ENCODE data around the gene SGSM1. TPM values are rescaled to one million over a fixed set of nuclear protein-coding genes. Genes with fewer than 3 reads are reported as not detected.

Gene SGSM1
- total RNA-seq, 4 donors from 2014 or later: 3.5 to 6.1 (median 4.4) TPM

- DNase-seq (ENCODE audit: low spot score in 2 of 2): no peak
These were observed 163.7 kb downstream of the SGSM1 start for GRCh38 chr22:24969560-24970301.

GRCh38 chr22:24972369-24972768, 166.4 kb downstream of the SGSM1 start:
- 90 to 94% methylated on average over 2 of the region's 2 CpGs for WGBS, 2 donors
- TF ChIP-seq POLR2A (IDR thresholded peaks at IDR 0.05): no peak
- TF ChIP-seq CTCF (IDR thresholded peaks at IDR 0.05): no peak
- DNase-seq (ENCODE audit: low spot score in 2 of 2): no peak
- intact Hi-C loops (cut with DNase I; ENCODE audit: low total_unique reads): no loop called here
- no peak overlapping the region for H3K4me3 ChIP-seq (ENCODE audit: low read depth, poor library complexity, severe bottlenecking)

More at GRCh38 chr22:24969560-24970301, 163.7 kb downstream of the SGSM1 start:
- no peak for TF ChIP-seq CTCF (IDR thresholded peaks at IDR 0.05)
- no peak for TF ChIP-seq POLR2A (IDR thresholded peaks at IDR 0.05)
- H3K4me3 ChIP-seq (ENCODE audit: low read depth, poor library complexity, severe bottlenecking): no peak overlapping the region
- 37 to 40% methylated on average over 12 of the region's 12 CpGs for WGBS, 2 donors
- intact Hi-C loops (cut with DNase I; ENCODE audit: low total_unique reads): no loop called here

- no peak for DNase-seq (ENCODE audit: low spot score in 2 of 2)
- WGBS, 2 donors: 71 to 75% methylated on average over 6 of the region's 6 CpGs
- H3K4me3 ChIP-seq (ENCODE audit: low read depth, poor library complexity, severe bottlenecking): no peak overlapping the region
- intact Hi-C loops (cut with DNase I; ENCODE audit: low total_unique reads): no loop called here
- TF ChIP-seq CTCF (IDR thresholded peaks at IDR 0.05): no peak
- TF ChIP-seq POLR2A (IDR thresholded peaks at IDR 0.05): no peak
These were observed 167.9 kb downstream of the SGSM1 start for GRCh38 chr22:24973872-24974271.

- intact Hi-C loops (cut with DNase I; ENCODE audit: low total_unique reads): no loop called here
- TF ChIP-seq POLR2A (IDR thresholded peaks at IDR 0.05) (no peak), CTCF (IDR thresholded peaks at IDR 0.05) (no peak)
- WGBS, 2 donors: 78% methylated on average over 5 of the region's 5 CpGs
- H3K4me3 ChIP-seq (ENCODE audit: low read depth, poor library complexity, severe bottlenecking): no peak overlapping the region
- DNase-seq (ENCODE audit: low spot score in 2 of 2): no peak
These were observed 169.2 kb downstream of the SGSM1 start for GRCh38 chr22:24975125-24975640.

GRCh38 chr22:24975813-24976341, 169.9 kb downstream of the SGSM1 start:
- peak in 1 of 2 donors; percentile 60 for DNase-seq (ENCODE audit: low spot score in 2 of 2)
- 35 to 43% methylated on average over 11 of the region's 11 CpGs for whole genome bisulfite sequencing, 2 donors
- H3K4me3 ChIP-seq (ENCODE audit: low read depth, poor library complexity, severe bottlenecking): no peak overlapping the region
- intact Hi-C loops (cut with DNase I; ENCODE audit: low total_unique reads): no loop called here
- TF ChIP-seq POLR2A (IDR thresholded peaks at IDR 0.05): no peak
- TF ChIP-seq CTCF (IDR thresholded peaks at IDR 0.05): no peak
